K562 (cell line): ENCODE data around the gene TMEM107. TPM values are rescaled to one million over a fixed set of nuclear protein-coding genes. Genes with fewer than 3 reads are reported as not detected.
A peak's percentile ranks its signal among the peaks of the same experiment; 100 is the strongest.

Experiments
- C11orf30 ChIP-seq: fragments of 450-650 bp; IDR thresholded peaks from 2 replicates; pipeline ENCODE4 v1.6.1; 2016; ENCODE audit warnings: low read depth, mild to moderate bottlenecking
- CHD2 ChIP-seq: IDR thresholded peaks from 2 replicates; pipeline ENCODE4 v1.6.1; 2011; ENCODE audit warnings: low read depth, low read length
- CREBBP ChIP-seq: IDR thresholded peaks from one replicate; pipeline ENCODE4 v1.6.1; 2012; ENCODE audit warnings: low read depth, mild to moderate bottlenecking, control low read depth, inconsistent platforms, low read length
- DACH1 ChIP-seq: fragments of 450-650 bp; IDR thresholded peaks from 2 replicates; pipeline ENCODE4 v1.6.1; 2018; ENCODE audit not compliant: partially characterized antibody
- E2F5 ChIP-seq: sonication (generic); formaldehyde crosslinking; IDR thresholded peaks from 2 replicates; pipeline ENCODE4 v1.8.0; 2022; ENCODE audit warnings: mild to moderate bottlenecking, missing genetic modification reagents
- ELF2 ChIP-seq: fragments of 250-450 bp; sonication (Bioruptor Pico); IDR thresholded peaks from 2 replicates; pipeline ENCODE4 v1.5.0; 2021; ENCODE audit warnings: mild to moderate bottlenecking
- FOXP1 ChIP-seq: sonication (generic); formaldehyde crosslinking; IDR thresholded peaks from 2 replicates; pipeline ENCODE4 v1.8.0; 2022; ENCODE audit warnings: mild to moderate bottlenecking, missing genetic modification reagents
- GABPB1 ChIP-seq: sonication (generic); formaldehyde crosslinking; IDR thresholded peaks from 2 replicates; pipeline ENCODE4 v1.8.0; 2022; ENCODE audit warnings: mild to moderate bottlenecking, missing genetic modification reagents
- HINFP ChIP-seq: fragments of 450-650 bp; conservative IDR thresholded peaks from 2 replicates; pipeline ENCODE4 v1.6.1; 2016; ENCODE audit warnings: missing genetic modification characterization, low read depth, mild to moderate bottlenecking, control low read depth, missing compliant biosample characterization
- HMG20A ChIP-seq: fragments of 450-650 bp; formaldehyde crosslinking; conservative IDR thresholded peaks from 2 replicates; pipeline ENCODE4 v1.4.0; 2020; ENCODE audit warnings: mild to moderate bottlenecking, mixed read lengths
- KDM4B ChIP-seq, 2 experiments: fragments of 450-650 bp in 1 of 2; sonication (generic) in 1 of 2; IDR thresholded peaks; 2 replicates each; pipeline ENCODE4 v1.6.1; 2016 to 2017; ENCODE audit warnings: borderline replicate concordance in 2 of 2, antibody characterized with exemption in 1 of 2, low read depth in 1 of 2, mild to moderate bottlenecking in 1 of 2
- KLF1 ChIP-seq: fragments of 450-650 bp; IDR thresholded peaks from 2 replicates; pipeline ENCODE4 v1.6.1; 2016; ENCODE audit warnings: missing genetic modification characterization, missing compliant biosample characterization
- KLF13 ChIP-seq: fragments of 450-650 bp; IDR thresholded peaks from 2 replicates; pipeline ENCODE4 v1.6.1; 2016; ENCODE audit warnings: missing genetic modification characterization, low read depth, mild to moderate bottlenecking, missing compliant biosample characterization, moderate library complexity, borderline replicate concordance
- MEIS2 ChIP-seq: fragments of 450-650 bp; IDR thresholded peaks from 2 replicates; pipeline ENCODE4 v1.6.1; 2014; ENCODE audit warnings: mild to moderate bottlenecking; ENCODE audit not compliant: partially characterized antibody
- NEUROD1 ChIP-seq: fragments of 150-350 bp; IDR thresholded peaks from 2 replicates; pipeline ENCODE4 v1.6.1; 2014; ENCODE audit warnings: borderline replicate concordance, low read length, low read depth; ENCODE audit not compliant: partially characterized antibody
- NFXL1 ChIP-seq: fragments of 450-650 bp; formaldehyde crosslinking; IDR thresholded peaks from 2 replicates; pipeline ENCODE4 v1.4.0; 2021; ENCODE audit warnings: mild to moderate bottlenecking
- PHF21A ChIP-seq: fragments of 450-650 bp; IDR thresholded peaks from 2 replicates; pipeline ENCODE4 v1.6.1; 2017; ENCODE audit warnings: low read depth, borderline replicate concordance
- POLR2H ChIP-seq: IDR thresholded peaks from 2 replicates; pipeline ENCODE4 v1.6.1; 2016; ENCODE audit warnings: missing genetic modification characterization, low read depth, mild to moderate bottlenecking, control low read depth, missing compliant biosample characterization, moderate library complexity
- RB1 ChIP-seq: fragments of 450-650 bp; IDR thresholded peaks from 2 replicates; pipeline ENCODE4 v1.6.1; 2017; ENCODE audit warnings: low read depth, mild to moderate bottlenecking
- SLC30A9 ChIP-seq: fragments of 250-450 bp; sonication (Bioruptor Pico); IDR thresholded peaks from 2 replicates; pipeline ENCODE4 v1.8.0; 2022; ENCODE audit warnings: mild to moderate bottlenecking, moderate library complexity
- SRSF7 ChIP-seq: fragments of 200-400 bp; formaldehyde crosslinking; optimal IDR thresholded peaks from 2 replicates; pipeline ENCODE3; 2017; ENCODE audit warnings: mild to moderate bottlenecking, low read depth, low read length
- STAG1 ChIP-seq: sonication (generic); formaldehyde crosslinking; IDR thresholded peaks from 2 replicates; pipeline ENCODE4 v1.5.0; 2020; ENCODE audit warnings: missing genetic modification reagents, borderline replicate concordance
- TRIM24 ChIP-seq, 2 experiments: fragments of 450-650 bp; IDR thresholded peaks; 2 replicates each; pipeline ENCODE4 v1.6.1; 2016
- TRIM28 ChIP-seq: fragments of 450-650 bp; IDR thresholded peaks from 2 replicates; pipeline ENCODE4 v1.6.1; 2017
- XRCC4 ChIP-seq: IDR thresholded peaks from one replicate; pipeline ENCODE4 v1.6.1; 2011; ENCODE audit not compliant: insufficient read depth, insufficient read length; ENCODE audit errors: extremely low read depth
- ZFPM2 ChIP-seq: fragments of 250-450 bp; sonication (Bioruptor Pico); IDR thresholded peaks from 2 replicates; pipeline ENCODE4 v1.5.1; 2022; ENCODE audit warnings: mild to moderate bottlenecking
- ZNF165 ChIP-seq: fragments of 250-450 bp; sonication (Bioruptor Pico); IDR thresholded peaks from 2 replicates; pipeline ENCODE4 v1.4.0; 2020; ENCODE audit warnings: borderline replicate concordance
- ZNF311 ChIP-seq: fragments of 250-450 bp; sonication (Bioruptor Pico); IDR thresholded peaks from 2 replicates; pipeline ENCODE4 v1.4.0; 2020; ENCODE audit warnings: mild to moderate bottlenecking, moderate library complexity
- ZNF583 ChIP-seq: fragments of 250-450 bp; sonication (Bioruptor Pico); IDR thresholded peaks from 2 replicates; pipeline ENCODE4 v1.4.0; 2020
- ZNF785 ChIP-seq: fragments of 250-450 bp; sonication (Bioruptor Pico); IDR thresholded peaks from 2 replicates; pipeline ENCODE4 v1.4.0; 2020; ENCODE audit warnings: mild to moderate bottlenecking
- polyA plus RNA-seq, 8 experiments: library from polyadenylated mRNA; depleted of rRNA in 4 of 8; stranded (reverse) in 5 of 8; unstranded in 3 of 8; fragments of >200 nt; fragmentation: Nextera tagmentation in 2 of 8; fragmentation: Illumina TruSeq in 1 of 8; extraction: Ambion mirVana in 2 of 8; extraction: Trizol in 1 of 8; gene quantifications; 2 replicates each; pipeline versions ENCODE4 v1.2.1 to v1.2.3, GENCODE V29; 2011 to 2014; ENCODE audit warnings: inconsistent platforms in 1 of 8, missing spikeins in 1 of 8
- total RNA-seq, 7 experiments: library from RNA; depleted of rRNA in 6 of 7; stranded (reverse); fragments of >200 nt in 6 of 7; fragmentation: Illumina TruSeq in 2 of 7; extraction: Trizol in 2 of 7; gene quantifications; 2 replicates each; pipeline versions ENCODE4 v1.2.1 to v1.2.3, GENCODE V29; 2011 to 2021; ENCODE audit warnings: low replicate concordance in 1 of 7

TMEM107 gene
- total and polyA plus RNA-seq, 9 of the 15 experiments (the other 6 are each of a cell fraction or from before 2014, with no cell fraction given) = 7.1 to 26.2 (median 16.9) TPM

GRCh38 chr17:8220783-8221662, 44.8 kb upstream of the TMEM107 start (continued):
- TF ChIP-seq HINFP (tag) = no peak
- TF ChIP-seq PHF21A = peak; percentile 79; the same call in 1 of the 2 replicates
- TF ChIP-seq ZNF165 (CRISPR knock-in tag) = no peak
- no peak for TF ChIP-seq KLF1
- TF ChIP-seq KLF13 = no peak
- no peak for TF ChIP-seq NFXL1
- no peak for TF ChIP-seq ZNF785 (CRISPR knock-in tag)
- no peak for TF ChIP-seq E2F5
- TF ChIP-seq RB1 = peak; percentile 61; the same call in 1 of the 2 replicates
- TF ChIP-seq NEUROD1 = no peak
- no peak for TF ChIP-seq FOXP1 (CRISPR knock-in tag)
- TF ChIP-seq STAG1 = no peak
- TF ChIP-seq SRSF7 = no peak
- TF ChIP-seq CREBBP = no peak
- TF ChIP-seq ZFPM2 = no peak
- TF ChIP-seq C11orf30 = peak; percentile 44; the same call in 1 of the 2 replicates
- peak; percentile 34; the same call in 1 of the 2 replicates for TF ChIP-seq CHD2
- TF ChIP-seq MEIS2 = peak; percentile 88
- no peak for TF ChIP-seq HMG20A (CRISPR knock-in tag)
- TF ChIP-seq ELF2 (CRISPR knock-in tag) = no peak
- TF ChIP-seq KDM4B (IDR thresholded peaks at IDR 0.05; ENCODE audit: borderline replicate concordance in 2 of 2, low read depth in 1 of 2) = no peak; a peak in 1 of 4 replicates
- TF ChIP-seq DACH1 = peak; percentile 46
- TF ChIP-seq ZNF583 (CRISPR knock-in tag) = no peak
- no peak for TF ChIP-seq SLC30A9
- 0 out of 2 replicates have a peak, but pooled peaks have one; percentile 10 for TF ChIP-seq TRIM28
- no peak; the same call in 1 of the 2 replicates for TF ChIP-seq GABPB1 (CRISPR knock-in tag)
- peak in 1 of 2 experiments; percentile 41; a peak in 2 of 4 replicates for TF ChIP-seq TRIM24 (IDR thresholded peaks at IDR 0.05)
- TF ChIP-seq ZNF311 = no peak
- no peak for TF ChIP-seq XRCC4
- peak; percentile 99 for TF ChIP-seq POLR2H (tag)
